Esophagus muscularis mucosa (tissue), 4 donors: ENCODE results near the gene CEP350. TPM values are rescaled to one million over a fixed set of nuclear protein-coding genes. Genes with fewer than 3 reads are reported as not detected.

Experiments used
- DNase-seq: peaks from one replicate; pipeline ENCODE4 v3.0.0-alpha.2; 2017; ENCODE audit errors: extremely low spot score
- H3K27ac ChIP-seq, 4 donors: fragments of 200-600 bp; sonication (generic); replicated peaks in 1 of 4; 1 replicate in 3 of 4; 2 replicates in 1 of 4; pipeline ENCODE4 v1.5.1; 2016 to 2019; ENCODE audit warnings: mild to moderate bottlenecking in 1 of 4
- H3K27me3 ChIP-seq, 4 donors: fragments of 200-600 bp; sonication (generic); one replicate each; pipeline versions ENCODE4 v1.5.1 to v1.6.0; 2016 to 2019
- H3K36me3 ChIP-seq, 4 donors: fragments of 200-600 bp; sonication (generic); one replicate each; pipeline ENCODE4 v1.5.1; 2016 to 2019
- H3K4me1 ChIP-seq, 4 donors: fragments of 200-600 bp; sonication (generic); one replicate each; pipeline ENCODE4 v1.5.1; 2016 to 2019
- H3K4me3 ChIP-seq, 4 donors: fragments of 200-600 bp; sonication (generic); 1 replicate in 2 of 4; 2 replicates in 2 of 4; pipeline ENCODE4 v1.5.1; 2016 to 2019; ENCODE audit warnings: mild to moderate bottlenecking in 4 of 4, moderate library complexity in 1 of 4
- H3K9me3 ChIP-seq, 4 donors: fragments of 200-600 bp; sonication (generic); 1 replicate in 3 of 4; 2 replicates in 1 of 4; pipeline ENCODE4 v1.5.1; 2016 to 2019
- CTCF ChIP-seq, 3 experiments: fragments of 200-600 bp in 2 of 3; fragments of 450-650 bp in 1 of 3; sonication (generic) in 2 of 3; IDR thresholded peaks; one replicate each; pipeline ENCODE4 v1.5.1; 2017 to 2019; ENCODE audit warnings: antibody characterized with exemption in 3 of 3, mild to moderate bottlenecking in 2 of 3, moderate library complexity in 1 of 3
- EP300 ChIP-seq: sonication (generic); formaldehyde crosslinking; IDR thresholded peaks from one replicate; pipeline ENCODE4 v1.6.1; 2017; ENCODE audit warnings: antibody characterized with exemption
- POLR2A ChIP-seq: fragments of 450-650 bp; IDR thresholded peaks from one replicate; pipeline ENCODE4 v1.6.1; 2017; ENCODE audit warnings: antibody characterized with exemption, moderate library complexity, mild to moderate bottlenecking, low read depth
- POLR2AphosphoS5 ChIP-seq, 2 donors: sonication (generic); formaldehyde crosslinking; IDR thresholded peaks; one replicate each; pipeline ENCODE4 v1.6.1; 2017; ENCODE audit warnings: antibody characterized with exemption in 2 of 2
- WGBS: methylation state at CpG from one replicate; pipeline ENCODE4 v1.1.5; 2018; 5-methylcytosine and 5-hydroxymethylcytosine counted together
- intact Hi-C: fragments of 100-400 bp; cut with DNase I; formaldehyde crosslinking; loops from one replicate; pipeline ENCODE4 v1.15.1; 2023
- total RNA-seq, 4 donors: library from RNA; depleted of rRNA; stranded (reverse); fragments of >200 nt; gene quantifications; one replicate each; pipeline versions ENCODE4 v1.1.0 to v1.2.1, GENCODE V29; 2016

The CEP350 gene
- total RNA-seq, 4 donors from 2014 or later: 61.0 to 80.6 (median 65.1) TPM

- no peak overlapping the region for H3K4me3 ChIP-seq
- intact Hi-C loops: no loop called here
- H3K4me1 ChIP-seq: no peaks in the 10 kb centered on the region
- H3K27ac ChIP-seq: no peak overlapping the region
- WGBS: 61% methylated on average over 1 of the region's 1 CpG
- H3K36me3 ChIP-seq: peaks cover 39 to 94% (median 66%) of the 10 kb centered on the region in 4 donors
- TF ChIP-seq EP300: no peak
- no peak for TF ChIP-seq POLR2A
- no peak for TF ChIP-seq CTCF (IDR thresholded peaks at IDR 0.05)
- no peak for TF ChIP-seq POLR2AphosphoS5 (IDR thresholded peaks at IDR 0.05)
- no peak for DNase-seq
- no peaks in the 10 kb centered on the region for H3K9me3 ChIP-seq
- H3K27me3 ChIP-seq: no peaks in the 10 kb centered on the region
These were observed 65.4 kb downstream of the CEP350 start for GRCh38 chr1:180020017-180020416.

GRCh38 chr1:180026556-180026955 is 71.9 kb downstream of the CEP350 start:
- H3K27me3 ChIP-seq: no peaks in the 10 kb centered on the region
- H3K4me1 ChIP-seq: peaks cover 0 to 38% (median 33%) of the 10 kb centered on the region in 4 donors
- no peaks in the 10 kb centered on the region for H3K9me3 ChIP-seq
- no peak overlapping the region for H3K4me3 ChIP-seq
- no peak for DNase-seq
- peak overlapping the region; percentile 10 to 79 (median 66) for H3K27ac ChIP-seq
- intact Hi-C loops: loop anchor here (5.0 kb wide), 2 partner anchors 74 to 149 kb away; partner anchors contain the start of genes CEP350 and TOR1AIP2
- no peak for TF ChIP-seq EP300
- no peak for TF ChIP-seq CTCF (IDR thresholded peaks at IDR 0.05)
- no peak for TF ChIP-seq POLR2A
- no peak for TF ChIP-seq POLR2AphosphoS5 (IDR thresholded peaks at IDR 0.05)
- peaks cover 20 to 86% (median 36%) of the 10 kb centered on the region in 4 donors for H3K36me3 ChIP-seq
- 87% methylated on average over 3 of the region's 3 CpGs for WGBS

GRCh38 chr1:180027949-180028445 is 73.4 kb downstream of the CEP350 start:
- DNase-seq: no peak
- H3K9me3 ChIP-seq: no peaks in the 10 kb centered on the region
- peak overlapping the region; percentile 62 to 79 (median 71) for H3K27ac ChIP-seq
- H3K4me3 ChIP-seq: no peak overlapping the region
- 36% methylated on average over 2 of the region's 2 CpGs for WGBS
- TF ChIP-seq POLR2AphosphoS5 (IDR thresholded peaks at IDR 0.05) (peak in 1 of 2 donors; percentile 72), CTCF (IDR thresholded peaks at IDR 0.05) (no peak)
- H3K36me3 ChIP-seq: peaks cover 16 to 85% (median 31%) of the 10 kb centered on the region in 4 donors
- H3K4me1 ChIP-seq: peaks cover 0 to 43% (median 33%) of the 10 kb centered on the region in 4 donors
- H3K27me3 ChIP-seq: no peaks in the 10 kb centered on the region
- intact Hi-C loops: loop anchor here (5.0 kb wide), 2 partner anchors 76 to 151 kb away; partner anchors contain the start of genes CEP350 and TOR1AIP2

GRCh38 chr1:180028864-180029263 is 74.3 kb downstream of the CEP350 start:
- no peaks in the 10 kb centered on the region for H3K9me3 ChIP-seq
- no peak overlapping the region for H3K4me3 ChIP-seq
- intact Hi-C loops: loop anchor here (5.0 kb wide), 2 partner anchors 77 to 152 kb away; partner anchors contain the start of genes CEP350 and TOR1AIP2
- DNase-seq: no peak
- peaks cover 0 to 43% (median 33%) of the 10 kb centered on the region in 4 donors for H3K4me1 ChIP-seq
- peak overlapping the region; percentile 62 to 79 (median 66) for H3K27ac ChIP-seq
- no peak for TF ChIP-seq EP300
- TF ChIP-seq POLR2A: no peak
- TF ChIP-seq CTCF (IDR thresholded peaks at IDR 0.05): peak in 2 of 3 experiments; percentile 29 to 44
- no peak for TF ChIP-seq POLR2AphosphoS5 (IDR thresholded peaks at IDR 0.05)
- no peaks in the 10 kb centered on the region for H3K27me3 ChIP-seq
- H3K36me3 ChIP-seq: peaks cover 14 to 86% (median 30%) of the 10 kb centered on the region in 4 donors
- 93% methylated on average over 1 of the region's 1 CpG for WGBS
